HG03342 (cell line): ENCODE data around the gene TAC3.
"Not testable (repeated sequence)": the region's sequence is repeated elsewhere in the genome, so short reads cannot be mapped to it uniquely, and the experiment has no call there.

Experiments
- ATAC-seq: cut with Tn5 transposase; IDR thresholded peaks from one replicate; pipeline ENCODE4 v1.9.1; 2021; ENCODE audit warnings: mild to moderate bottlenecking, moderate library complexity; ENCODE audit not compliant: unreplicated experiment

Gene TAC3

GRCh38 chr12:57037264-57037663 is 20.9 kb upstream of the TAC3 start:
- no peak for ATAC-seq

- no peak for ATAC-seq
These were observed 17.1 kb upstream of the TAC3 start for GRCh38 chr12:57033431-57033830.

- no peak for ATAC-seq
These were observed 15.5 kb upstream of the TAC3 start for GRCh38 chr12:57031789-57032188.

- ATAC-seq, result no peak
These were observed 14.9 kb upstream of the TAC3 start for GRCh38 chr12:57031138-57031725.

- no peak for ATAC-seq
These were observed 13.1 kb upstream of the TAC3 start for GRCh38 chr12:57029457-57029856.

GRCh38 chr12:57027805-57028153 is 11.4 kb upstream of the TAC3 start:
- ATAC-seq, result no peak

GRCh38 chr12:57027011-57027804 is 10.9 kb upstream of the TAC3 start:
- no peak for ATAC-seq

GRCh38 chr12:57025196-57025595 is 8.9 kb upstream of the TAC3 start:
- ATAC-seq, result no peak

GRCh38 chr12:57022324-57022723 is 6.0 kb upstream of the TAC3 start:
- ATAC-seq, result not testable (repeated sequence)

GRCh38 chr12:57019983-57020719 is 3.8 kb upstream of the TAC3 start:
- no peak for ATAC-seq

- ATAC-seq, result no peak
These were observed 2.6 kb upstream of the TAC3 start for GRCh38 chr12:57018906-57019305.

- ATAC-seq, result not testable (repeated sequence)
These were observed 2.0 kb upstream of the TAC3 start for GRCh38 chr12:57018353-57018752.

GRCh38 chr12:57012600-57013465 is 3.5 kb downstream of the TAC3 start:
- peak; percentile 66 for ATAC-seq

- ATAC-seq, result peak; percentile 58
These were observed 4.6 kb downstream of the TAC3 start for GRCh38 chr12:57011438-57012424.

GRCh38 chr12:57010627-57011247 is 5.6 kb downstream of the TAC3 start:
- ATAC-seq, result no peak

GRCh38 chr12:57009949-57010626 is 6.2 kb downstream of the TAC3 start:
- no peak for ATAC-seq

GRCh38 chr12:57008178-57008577 is 8.2 kb downstream of the TAC3 start:
- no peak for ATAC-seq

- no peak for ATAC-seq
These were observed 9.4 kb downstream of the TAC3 start for GRCh38 chr12:57006809-57007475.
